Activated CD4-positive, CD25-positive, alpha-beta regulatory T cell treated with anti-CD3 and anti-CD28 coated beads, Interleukin-2, amount 50 U/mL, for 16 hours (primary cell): ENCODE data around the gene DNAI7.

Source experiments
- DNase-seq: peaks from one replicate; pipeline ENCODE4 v3.0.0-alpha.2; 2020; ENCODE audit warnings: low read depth, low spot score

DNAI7 gene

GRCh38 chr12:25100194-25101091, 94.5 kb downstream of the DNAI7 start:
- no peak for DNase-seq

- DNase-seq = no peak
Measured at GRCh38 chr12:25099010-25099409, 96.0 kb downstream of the DNAI7 start.

GRCh38 chr12:25089738-25090137, 105.2 kb downstream of the DNAI7 start:
- no peak for DNase-seq

- DNase-seq = no peak
Measured at GRCh38 chr12:25087596-25087995, 107.4 kb downstream of the DNAI7 start.

GRCh38 chr12:25084816-25085215, 110.1 kb downstream of the DNAI7 start:
- no peak for DNase-seq

GRCh38 chr12:25083211-25083610, 111.7 kb downstream of the DNAI7 start:
- DNase-seq = no peak

- DNase-seq = no peak
Measured at GRCh38 chr12:25082628-25083027, 112.3 kb downstream of the DNAI7 start.

GRCh38 chr12:25079393-25079792, 115.6 kb downstream of the DNAI7 start:
- no peak for DNase-seq

GRCh38 chr12:25074954-25075353, 120.0 kb downstream of the DNAI7 start:
- no peak for DNase-seq

GRCh38 chr12:25074113-25074512, 120.8 kb downstream of the DNAI7 start:
- DNase-seq = no peak

- DNase-seq = no peak
Measured at GRCh38 chr12:25072906-25073650, 121.9 kb downstream of the DNAI7 start.

- no peak for DNase-seq
Measured at GRCh38 chr12:25071366-25071765, 123.6 kb downstream of the DNAI7 start.

GRCh38 chr12:25069224-25069623, 125.7 kb downstream of the DNAI7 start:
- no peak for DNase-seq

- DNase-seq = no peak
Measured at GRCh38 chr12:25065035-25065434, 129.9 kb downstream of the DNAI7 start.

- no peak for DNase-seq
Measured at GRCh38 chr12:25063873-25064628, 130.9 kb downstream of the DNAI7 start.

- no peak for DNase-seq
Measured at GRCh38 chr12:25058658-25059058, 136.3 kb downstream of the DNAI7 start.
